Left hindlimb (tissue), 1 donor: ENCODE measurements around the gene H3-3A.
A peak's percentile ranks its signal among the peaks of the same experiment; 100 is the strongest.
"Not testable (repeated sequence)": the region's sequence is repeated elsewhere in the genome, so short reads cannot be mapped to it uniquely, and the experiment has no call there.

Source experiments
- DNase-seq: peaks from one replicate; pipeline ENCODE4 v3.0.0-alpha.2; 2018

H3-3A gene

GRCh38 chr1:226086776-226087175 is 24.3 kb downstream of the H3-3A start:
- DNase-seq = no peak

- DNase-seq = no peak
These were observed 28.9 kb downstream of the H3-3A start for GRCh38 chr1:226091461-226091860.

DNA sequence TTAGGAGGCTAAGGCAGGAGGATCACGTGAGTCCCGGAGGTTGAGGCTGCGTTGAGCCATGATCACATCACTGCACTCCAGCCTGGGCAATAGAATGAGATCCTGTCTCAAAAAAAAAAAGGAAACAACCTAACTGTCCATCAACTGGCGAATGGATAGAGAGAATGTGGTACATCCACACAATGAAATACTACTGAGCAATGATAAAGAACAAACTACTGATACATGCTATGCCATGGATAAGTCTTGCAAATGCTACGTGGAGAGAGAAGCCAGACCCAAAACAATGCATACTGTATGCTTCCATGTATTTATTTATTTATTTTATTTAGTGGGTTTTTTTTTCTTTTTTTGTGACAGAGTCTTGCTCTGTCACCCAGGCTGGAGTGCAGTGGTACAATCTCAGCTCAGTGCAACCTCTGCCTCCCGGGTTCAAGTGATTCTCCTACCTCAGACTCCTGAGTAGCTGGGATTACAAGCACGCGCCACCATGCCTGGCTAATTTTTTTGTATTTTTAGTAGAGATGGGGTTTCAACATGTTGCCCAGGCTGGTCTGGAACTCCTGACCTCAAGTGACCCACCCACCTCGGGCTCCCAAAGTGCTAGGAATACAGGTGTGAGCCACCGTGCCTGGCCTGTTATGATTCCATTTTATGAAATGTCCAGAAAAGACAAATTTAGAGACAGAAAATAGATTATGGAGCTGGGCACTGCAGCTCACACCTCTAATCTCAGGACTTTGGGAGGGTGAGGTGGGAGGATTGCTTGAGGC is 29.7 kb downstream of the H3-3A start:
- not testable (repeated sequence) for DNase-seq

DNA sequence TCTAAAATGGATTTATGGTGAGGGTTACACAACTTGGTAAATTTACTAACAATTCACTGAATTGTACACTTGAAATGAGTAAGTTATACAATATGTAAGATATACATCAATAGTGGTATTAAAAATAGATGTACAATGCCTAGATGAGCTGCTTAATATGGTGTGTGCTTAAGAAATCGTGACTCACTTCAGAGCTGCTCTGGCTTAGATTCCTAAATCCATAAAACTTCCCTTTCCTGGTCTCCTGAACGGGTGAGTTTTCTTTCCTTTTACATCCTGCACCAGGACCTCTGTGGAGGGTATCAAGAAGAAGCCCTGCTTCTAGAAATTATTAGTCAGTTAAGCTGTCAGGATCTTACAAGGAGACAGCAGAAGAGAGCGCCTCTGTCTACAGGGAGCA is 30.4 kb downstream of the H3-3A start:
- no peak for DNase-seq

- no peak for DNase-seq
These were observed 31.1 kb downstream of the H3-3A start for GRCh38 chr1:226093621-226094020.

- DNase-seq = no peak
These were observed 31.9 kb downstream of the H3-3A start for GRCh38 chr1:226094451-226094850.

- DNase-seq = no peak
These were observed 32.8 kb downstream of the H3-3A start for GRCh38 chr1:226095286-226095685.

DNA sequence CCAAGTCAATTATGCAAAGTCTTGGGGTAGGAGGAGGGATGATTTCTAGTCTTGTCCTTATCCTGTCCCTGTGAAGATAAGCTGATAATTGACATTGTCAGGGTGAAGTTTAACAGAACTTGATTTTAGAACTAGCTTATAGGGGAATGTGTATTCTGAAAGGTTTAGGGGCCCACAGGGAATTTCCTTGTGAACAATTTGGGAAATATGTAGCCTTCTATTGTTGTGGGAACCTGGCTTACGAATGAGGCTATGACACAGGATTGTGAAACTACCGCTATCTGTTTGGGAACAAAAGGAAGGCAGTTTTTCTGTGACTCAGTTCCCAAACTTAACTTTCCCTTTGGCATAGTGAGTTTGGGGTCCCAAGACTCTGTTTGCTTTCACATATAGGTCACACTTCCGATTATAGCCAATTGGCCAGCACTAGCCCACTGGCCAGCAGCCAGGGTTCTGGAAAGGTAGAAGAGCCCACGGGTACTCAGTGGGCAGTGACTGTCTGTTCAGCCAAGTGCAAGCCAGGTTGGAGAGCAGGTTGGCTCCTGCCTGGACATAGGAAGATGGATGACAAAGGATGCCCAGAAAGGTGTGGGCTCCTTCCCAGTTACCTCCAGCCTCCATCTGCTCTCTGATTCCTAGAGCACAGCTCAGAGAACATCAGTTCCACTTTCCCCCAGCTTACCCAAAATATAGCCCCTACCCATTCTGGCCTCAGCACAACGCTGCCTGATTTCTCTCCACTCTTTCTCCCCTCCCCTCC is 35.5 kb downstream of the H3-3A start:
- no peak for DNase-seq

DNA sequence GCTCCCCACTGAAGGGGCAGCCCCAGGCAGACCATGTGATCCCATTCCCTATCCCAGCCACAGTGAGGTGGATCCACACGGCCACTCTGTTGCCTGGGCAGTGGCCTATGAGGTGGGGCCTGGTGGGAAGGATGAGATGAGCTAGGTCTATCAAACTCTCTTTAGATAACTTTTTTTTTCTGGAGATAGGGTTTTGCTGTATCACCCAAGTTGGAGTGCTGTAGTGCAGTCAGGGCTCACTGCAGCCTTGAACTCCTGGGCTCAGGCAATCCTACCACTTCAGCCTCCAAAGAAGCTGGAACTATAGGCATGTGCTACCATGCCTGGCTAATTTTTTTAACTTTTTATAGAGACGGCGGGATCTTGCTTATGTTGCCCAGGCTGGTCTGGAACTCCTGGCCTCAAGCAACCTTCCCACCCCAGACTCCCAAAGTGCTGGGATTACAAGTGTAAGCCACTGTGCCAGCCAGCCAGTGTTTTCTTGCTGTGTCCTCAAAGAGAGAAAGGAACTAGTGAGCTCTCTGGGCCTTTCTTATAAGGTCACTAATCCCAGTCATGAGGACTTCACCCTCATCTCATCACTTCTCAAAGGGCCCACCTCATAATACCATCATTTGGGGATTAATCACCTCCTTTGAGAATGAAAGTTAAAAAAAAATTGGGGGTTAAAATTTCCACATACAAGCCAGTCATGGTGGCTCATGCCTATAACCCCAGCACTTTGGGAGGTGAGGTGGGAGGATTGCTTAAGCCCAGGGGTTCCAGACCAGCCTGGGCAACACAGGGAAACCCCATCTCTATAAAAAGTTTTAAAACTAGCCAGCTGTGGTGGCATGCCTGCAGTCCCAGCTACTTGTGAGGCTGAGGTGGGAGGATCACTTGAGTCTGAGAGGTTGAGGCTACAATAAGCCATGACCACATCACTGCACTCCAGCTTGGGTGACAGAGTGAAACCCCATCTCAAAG is 36.6 kb downstream of the H3-3A start:
- DNase-seq = no peak

DNA sequence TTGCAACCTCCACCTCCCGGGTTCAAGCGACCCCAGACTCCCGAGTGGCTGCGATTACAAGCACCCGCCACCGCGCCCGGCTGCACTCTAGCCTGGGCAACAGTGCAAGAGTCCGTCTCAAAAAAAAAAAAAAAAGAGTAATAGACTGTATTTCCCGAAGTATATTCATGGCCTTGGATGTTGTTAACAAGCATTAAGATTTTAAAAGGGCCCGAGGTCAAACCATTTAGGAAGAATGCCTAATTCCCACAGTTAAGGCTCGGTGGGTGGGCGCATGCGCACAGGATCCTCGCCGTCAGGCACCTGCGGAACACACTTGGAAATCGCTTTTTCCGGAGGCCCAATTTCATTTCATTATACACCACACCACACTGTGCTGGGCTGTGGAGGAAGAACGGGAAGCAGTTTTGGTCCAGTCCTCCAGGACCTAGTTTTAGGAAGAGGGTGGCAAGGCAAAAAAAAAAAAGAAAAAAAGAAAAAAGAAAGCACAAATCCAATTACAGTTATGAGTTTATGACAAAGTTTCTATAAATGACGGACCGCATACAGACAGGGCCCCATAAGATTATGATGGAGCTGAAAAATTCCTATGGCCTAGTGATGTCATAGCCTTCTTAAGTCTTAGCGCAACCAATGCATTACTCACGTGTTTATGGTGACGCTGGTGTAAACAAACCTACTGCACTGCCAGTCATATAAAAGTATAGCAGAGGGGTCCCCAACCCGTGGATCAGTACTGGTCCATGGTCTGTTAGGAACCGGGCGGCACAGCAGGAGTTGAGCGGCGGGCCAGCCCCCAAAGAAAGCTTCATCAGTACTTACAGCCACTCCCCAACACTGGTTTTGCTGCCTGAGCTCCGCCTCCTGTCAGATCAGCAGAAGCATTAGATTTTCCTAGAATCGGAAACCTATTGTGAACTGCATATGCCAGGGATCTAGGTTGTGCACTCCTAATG is 38.2 kb downstream of the H3-3A start:
- DNase-seq = no peak

GRCh38 chr1:226104671-226105121 is 42.2 kb downstream of the H3-3A start:
- no peak for DNase-seq

- DNase-seq = no peak
These were observed 45.2 kb downstream of the H3-3A start for GRCh38 chr1:226107471-226108460.

GRCh38 chr1:226108935-226109828 is 46.7 kb downstream of the H3-3A start:
- peak; percentile 51 for DNase-seq

GRCh38 chr1:226109829-226110248 is 47.3 kb downstream of the H3-3A start:
- peak; percentile 91 for DNase-seq

DNA sequence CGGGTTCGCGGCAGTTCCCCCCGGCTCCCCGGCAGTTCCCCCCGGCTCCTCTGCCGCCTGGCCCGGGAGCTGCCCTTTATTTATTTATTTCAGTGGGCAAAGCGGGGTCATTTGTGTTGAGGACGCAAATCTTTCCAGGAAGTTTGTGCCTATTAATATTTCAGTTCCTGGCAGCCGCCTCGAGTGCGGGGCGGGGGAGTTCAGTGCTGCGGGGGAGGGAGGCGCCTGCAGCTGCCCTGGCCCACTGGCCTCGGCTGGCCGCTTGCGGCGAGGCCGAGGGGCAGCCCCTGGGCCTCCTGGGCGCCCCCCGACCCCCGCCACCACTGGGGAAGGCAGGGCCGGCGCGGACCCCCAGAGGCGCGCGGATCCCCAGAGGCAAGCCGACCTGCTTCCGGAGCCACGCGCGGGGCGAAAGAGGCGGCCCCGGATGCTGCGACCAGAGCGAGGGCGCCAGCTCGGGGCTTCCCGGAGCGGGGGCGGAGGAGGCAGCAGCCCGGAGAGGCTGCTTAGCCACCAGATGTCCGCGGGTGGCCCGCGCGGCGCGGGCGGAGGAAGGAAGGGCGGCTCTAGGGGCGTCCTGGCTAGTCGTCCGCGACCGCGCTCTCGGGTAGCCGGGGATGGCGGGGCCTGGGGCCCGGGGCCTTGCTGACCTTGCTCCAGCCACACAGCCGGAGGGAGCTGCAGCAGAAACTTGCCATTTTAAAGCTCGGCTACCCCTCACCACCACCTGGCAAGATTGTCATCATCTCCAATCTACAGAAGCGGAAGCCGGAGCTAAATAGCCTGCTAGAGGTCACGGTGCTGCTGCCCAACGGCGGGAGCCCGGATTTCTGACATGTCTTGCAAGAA is 48.0 kb downstream of the H3-3A start:
- no peak for DNase-seq

DNA sequence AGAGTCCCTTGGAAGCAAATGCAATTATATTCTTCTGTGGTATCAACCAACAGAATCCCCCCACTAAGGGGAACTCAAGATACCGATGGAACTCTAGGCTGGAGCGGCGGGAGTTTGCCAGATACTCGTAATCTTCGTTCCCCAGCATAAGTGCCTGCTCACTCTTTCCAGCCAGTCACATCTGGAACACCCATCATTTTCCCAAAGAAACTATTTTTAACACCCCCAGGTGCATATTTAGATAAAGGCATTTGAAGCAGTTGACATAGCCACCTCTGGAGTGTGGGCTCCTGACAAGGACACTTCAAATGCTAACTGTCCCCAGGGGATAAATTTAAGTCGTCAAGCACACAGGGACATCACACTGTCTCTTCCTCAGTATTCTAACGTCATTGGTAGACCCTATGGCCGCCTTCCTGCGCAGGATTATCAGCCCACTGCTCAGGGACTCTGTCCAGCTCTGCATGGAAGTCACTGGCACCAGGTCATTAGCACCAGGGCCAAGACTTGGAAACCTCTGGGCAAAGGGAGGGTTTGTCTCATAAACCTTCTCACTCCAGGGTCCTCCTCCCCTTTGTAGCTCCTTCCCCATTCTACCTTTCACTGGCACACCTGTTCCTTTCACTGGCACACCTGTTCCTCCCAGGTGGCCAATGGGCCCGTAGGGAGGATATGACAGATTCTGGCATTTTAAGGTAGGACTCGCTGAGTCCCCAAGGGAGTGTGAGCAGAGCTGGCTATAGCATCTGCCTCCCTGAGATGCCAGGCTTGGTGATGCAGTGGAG is 48.8 kb downstream of the H3-3A start:
- no peak for DNase-seq

- DNase-seq = peak; percentile 65
These were observed 49.4 kb downstream of the H3-3A start for GRCh38 chr1:226111883-226112261.

DNA sequence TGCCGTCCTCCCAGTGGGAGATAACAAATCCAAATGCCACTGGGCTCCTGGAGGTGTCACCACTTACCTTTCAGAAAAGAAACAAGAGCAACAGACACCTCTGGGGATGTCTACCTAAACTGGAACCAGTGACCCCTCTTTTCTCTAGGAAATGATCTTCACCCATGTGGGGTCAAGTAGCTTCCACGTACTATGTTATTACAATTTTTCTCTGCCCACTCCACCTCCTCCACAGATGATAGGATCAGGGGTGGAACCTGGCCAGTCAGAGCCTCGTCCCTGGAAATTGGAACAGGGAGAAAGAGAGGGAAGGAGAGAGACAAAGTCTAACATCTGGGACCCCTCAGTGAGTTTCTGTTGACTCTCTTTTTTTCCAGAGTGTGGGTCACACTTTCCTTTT is 50.1 kb downstream of the H3-3A start:
- DNase-seq = no peak
